ENCODE results near the gene ZPLD1. TPM values are rescaled to one million over a fixed set of nuclear protein-coding genes. Genes with fewer than 3 reads are reported as not detected.

ZPLD1 gene
- total RNA-seq, 1 experiment from 2014 or later, result not detected

DNA sequence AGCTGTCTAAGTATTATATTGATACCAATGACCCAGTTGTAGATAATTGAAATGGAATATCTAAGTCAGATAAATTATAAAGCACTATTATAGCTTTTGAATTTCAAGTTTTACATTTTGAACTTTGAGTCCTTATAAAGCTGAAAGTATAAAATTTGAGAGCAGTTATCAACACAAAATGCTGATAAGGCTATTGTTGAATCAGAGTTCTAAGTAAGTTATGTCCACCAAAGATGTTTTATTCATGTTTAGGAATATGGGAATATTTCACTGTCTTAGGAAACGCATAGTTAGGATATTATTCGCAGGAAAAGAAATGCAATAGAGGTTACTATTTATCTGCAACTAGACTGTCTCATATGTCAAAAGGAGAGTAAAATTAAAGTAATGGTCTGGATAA is 29.4 kb downstream of the ZPLD1 start:
- H2BK12ac ChIP-seq (ENCODE audit: insufficient read length, low read depth, low read length), result no peak overlapping the region
- WGBS (ENCODE audit: extremely low coverage, insufficient read length, low lambda C conversion rate), result no CpG with 5 or more reads among the region's 2 CpGs
- no peaks in the 10 kb centered on the region for H3K79me2 ChIP-seq (ENCODE audit: insufficient read depth, low read length)
- H3K9ac ChIP-seq (ENCODE audit: extremely low read depth, insufficient read length, low read length), result no peak overlapping the region
- H3K27ac ChIP-seq (ENCODE audit: insufficient read length, low read depth, low read length), result no peak overlapping the region
- Mint-ChIP-seq H3K36me3 (ENCODE audit: insufficient read depth in 1 of 3, low read depth in 3 of 3) (no peaks in the 10 kb centered on the region), H3K27me3 (ENCODE audit: low read depth) (no peaks in the 10 kb centered on the region), H3K4me3 (no peak overlapping the region), H3K27ac (no peak overlapping the region), H3K4me1 (no peaks in the 10 kb centered on the region), H3K9me3 (no peaks in the 10 kb centered on the region)
- no peak overlapping the region for H2AFZ ChIP-seq (ENCODE audit: low read length)
- H3K27me3 ChIP-seq (ENCODE audit: insufficient read depth, low read length), result no peaks in the 10 kb centered on the region
- no peak overlapping the region for H3T11ph ChIP-seq (ENCODE audit: low read length)
- H3K9me3 ChIP-seq (ENCODE audit: control insufficient read depth, low read depth, low read length), result no peaks in the 10 kb centered on the region
- no peaks in the 10 kb centered on the region for H4K20me1 ChIP-seq (ENCODE audit: control insufficient read depth, insufficient read depth, insufficient read length)
- H3K4me2 ChIP-seq (ENCODE audit: insufficient read depth, insufficient read length, low read length), result no peak overlapping the region
- H3K79me1 ChIP-seq (ENCODE audit: insufficient read depth, low read depth, low read length, poor library complexity, severe bottlenecking), result no peaks in the 10 kb centered on the region
- DNase-seq, result no peak
- no peak overlapping the region for H2AK5ac ChIP-seq (ENCODE audit: insufficient read length, low read length)
- no peak overlapping the region for H2BK120ac ChIP-seq (ENCODE audit: low read depth, low read length, poor library complexity, severe bottlenecking)
- H4K91ac ChIP-seq (ENCODE audit: insufficient read length, low read depth, low read length), result no peak overlapping the region
- no peak overlapping the region for H4K5ac ChIP-seq (ENCODE audit: insufficient read length, low read depth, low read length)
- no peak overlapping the region for H3K23ac ChIP-seq (ENCODE audit: insufficient read length, low read depth, low read length)
- no peak overlapping the region for H2BK5ac ChIP-seq (ENCODE audit: insufficient read length, low read length)
- H2BK15ac ChIP-seq (ENCODE audit: low read depth, low read length), result no peak overlapping the region
- H2BK20ac ChIP-seq (ENCODE audit: low read depth, low read length, poor library complexity, severe bottlenecking), result no peak overlapping the region
- TF ChIP-seq, protein P1, sequence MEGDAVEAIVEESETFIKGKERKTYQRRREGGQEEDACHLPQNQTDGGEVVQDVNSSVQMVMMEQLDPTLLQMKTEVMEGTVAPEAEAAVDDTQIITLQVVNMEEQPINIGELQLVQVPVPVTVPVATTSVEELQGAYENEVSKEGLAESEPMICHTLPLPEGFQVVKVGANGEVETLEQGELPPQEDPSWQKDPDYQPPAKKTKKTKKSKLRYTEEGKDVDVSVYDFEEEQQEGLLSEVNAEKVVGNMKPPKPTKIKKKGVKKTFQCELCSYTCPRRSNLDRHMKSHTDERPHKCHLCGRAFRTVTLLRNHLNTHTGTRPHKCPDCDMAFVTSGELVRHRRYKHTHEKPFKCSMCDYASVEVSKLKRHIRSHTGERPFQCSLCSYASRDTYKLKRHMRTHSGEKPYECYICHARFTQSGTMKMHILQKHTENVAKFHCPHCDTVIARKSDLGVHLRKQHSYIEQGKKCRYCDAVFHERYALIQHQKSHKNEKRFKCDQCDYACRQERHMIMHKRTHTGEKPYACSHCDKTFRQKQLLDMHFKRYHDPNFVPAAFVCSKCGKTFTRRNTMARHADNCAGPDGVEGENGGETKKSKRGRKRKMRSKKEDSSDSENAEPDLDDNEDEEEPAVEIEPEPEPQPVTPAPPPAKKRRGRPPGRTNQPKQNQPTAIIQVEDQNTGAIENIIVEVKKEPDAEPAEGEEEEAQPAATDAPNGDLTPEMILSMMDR (conservative IDR thresholded peaks at IDR 0.05), result no peak
- no peak overlapping the region for H4K8ac ChIP-seq (replicated peaks; ENCODE audit: insufficient read length, low read depth, low read length)
- no peak overlapping the region for H3K56ac ChIP-seq (ENCODE audit: insufficient read length, low read depth, low read length)
- no peak overlapping the region for H3K4ac ChIP-seq (ENCODE audit: low read depth, low read length)
- H3K4me1 ChIP-seq (ENCODE audit: insufficient read depth, low read length), result no peaks in the 10 kb centered on the region
- H3K23me2 ChIP-seq (ENCODE audit: insufficient read length, low read depth, low read length, poor library complexity, severe bottlenecking), result no peaks in the 10 kb centered on the region
- no peak overlapping the region for H3K14ac ChIP-seq (ENCODE audit: insufficient read depth, low read length)
- H3K18ac ChIP-seq (ENCODE audit: insufficient read length, low read depth, low read length), result no peak overlapping the region

All from H9 (cell line).